Adipose tissue (tissue), 3 donors: Measurements from ENCODE around the gene SLC22A15. TPM values are rescaled to one million over a fixed set of nuclear protein-coding genes. Genes with fewer than 3 reads are reported as not detected.
"Not testable (repeated sequence)": the region's sequence is repeated elsewhere in the genome, so short reads cannot be mapped to it uniquely, and the experiment has no call there.

Source experiments
- H3K27ac ChIP-seq: one replicate; pipeline ENCODE4 v1.5.1; 2013; ENCODE audit warnings: low read depth, low read length
- WGBS, 3 donors: extraction: QIAGEN DNeasy Blood & Tissue Kit; methylation state at CpG; one replicate each; pipeline ENCODE4 v1.1.7; 2013; 5-methylcytosine and 5-hydroxymethylcytosine counted together
- polyA plus RNA-seq, 3 donors: library from polyadenylated mRNA; stranded (reverse); fragments of 200-250 nt; gene quantifications; one replicate each; pipeline ENCODE4 v1.2.3, GENCODE V29; 2013
- donor health status: healthy with polysubstance abuse.
- donor health status: Bipolar disorder and iron deficiency.
- donor health status: healthy.

SLC22A15 gene
- polyA plus RNA-seq, 3 donors: 0.86 to 2.2 (median 1.6) TPM

GRCh38 chr1:116019653-116020253, 43.4 kb downstream of the SLC22A15 start:
- H3K27ac ChIP-seq: no peak overlapping the region
- WGBS, 3 donors: 45 to 84% (median 81%) methylated on average over 4 of the region's 4 CpGs

- 53 to 58% (median 57%) methylated on average over 5 of the region's 5 CpGs for WGBS, 3 donors
- no peak overlapping the region for H3K27ac ChIP-seq
Measured at GRCh38 chr1:116020668-116021272, 44.5 kb downstream of the SLC22A15 start.

- 37 to 58% (median 47%) methylated on average over 3 of the region's 3 CpGs for WGBS, 3 donors
- no peak overlapping the region for H3K27ac ChIP-seq
Measured at GRCh38 chr1:116024626-116025025, 48.3 kb downstream of the SLC22A15 start.

- H3K27ac ChIP-seq: no peak overlapping the region
- 81 to 94% (median 87%) methylated on average over 4 of the region's 4 CpGs for WGBS, 3 donors
Measured at GRCh38 chr1:116026631-116027030, 50.3 kb downstream of the SLC22A15 start.

GRCh38 chr1:116031302-116031835, 55.1 kb downstream of the SLC22A15 start:
- 88 to 94% (median 92%) methylated on average over 13 of the region's 13 CpGs for WGBS, 3 donors
- no peak overlapping the region for H3K27ac ChIP-seq

- H3K27ac ChIP-seq: no peak overlapping the region
- 66 to 74% (median 73%) methylated on average over 3 of the region's 3 CpGs for WGBS, 3 donors
Measured at GRCh38 chr1:116033322-116033721, 57.0 kb downstream of the SLC22A15 start.

GRCh38 chr1:116036255-116036654, 59.9 kb downstream of the SLC22A15 start:
- H3K27ac ChIP-seq: no peak overlapping the region
- 83 to 87% (median 84%) methylated on average over 4 of the region's 4 CpGs for WGBS, 3 donors

GRCh38 chr1:116038679-116039078, 62.4 kb downstream of the SLC22A15 start:
- no peak overlapping the region for H3K27ac ChIP-seq
- WGBS, 3 donors: 29 to 37% (median 36%) methylated on average over 2 of the region's 2 CpGs

GRCh38 chr1:116044071-116044470, 67.8 kb downstream of the SLC22A15 start:
- 96 to 97% (median 97%) methylated on average over 4 of the region's 4 CpGs for WGBS, 3 donors
- no peak overlapping the region for H3K27ac ChIP-seq

GRCh38 chr1:116046933-116047332, 70.6 kb downstream of the SLC22A15 start:
- 87 to 91% (median 88%) methylated on average over 8 of the region's 8 CpGs for WGBS, 3 donors
- H3K27ac ChIP-seq: not testable (repeated sequence)

- H3K27ac ChIP-seq: not testable (repeated sequence)
- WGBS, 3 donors: 95 to 100% (median 97%) methylated on average over 16 of the region's 16 CpGs
Measured at GRCh38 chr1:116051896-116052295, 75.6 kb downstream of the SLC22A15 start.

GRCh38 chr1:116062201-116062600, 85.9 kb downstream of the SLC22A15 start:
- WGBS, 3 donors: 84 to 89% (median 85%) methylated on average over 1 of the region's 1 CpG
- no peak overlapping the region for H3K27ac ChIP-seq

- 95 to 98% (median 98%) methylated on average over 2 of the region's 2 CpGs for WGBS, 3 donors
Measured at GRCh38 chr1:116064616-116065015, 88.3 kb downstream of the SLC22A15 start.

GRCh38 chr1:116066868-116067565, 90.7 kb downstream of the SLC22A15 start:
- WGBS, 3 donors: 62 to 85% (median 77%) methylated on average over 2 of the region's 2 CpGs
- H3K27ac ChIP-seq: no peak overlapping the region

More at GRCh38 chr1:116064616-116065015, 88.3 kb downstream of the SLC22A15 start:
- no peak overlapping the region for H3K27ac ChIP-seq

- WGBS, 3 donors: 60 to 97% (median 75%) methylated on average over 2 of the region's 2 CpGs
- H3K27ac ChIP-seq: no peak overlapping the region
Measured at GRCh38 chr1:116067566-116067890, 91.2 kb downstream of the SLC22A15 start.

- no peak overlapping the region for H3K27ac ChIP-seq
- 0% methylated on average over 1 of the region's 1 CpG for WGBS, 3 donors
Measured at GRCh38 chr1:116075575-116075974, 99.3 kb downstream of the SLC22A15 start.

GRCh38 chr1:116075990-116076389, 99.7 kb downstream of the SLC22A15 start:
- WGBS, 3 donors: 72 to 89% (median 84%) methylated on average over 4 of the region's 4 CpGs
- no peak overlapping the region for H3K27ac ChIP-seq

GRCh38 chr1:116076831-116077230, 100.5 kb downstream of the SLC22A15 start:
- 87 to 98% (median 94%) methylated on average over 3 of the region's 3 CpGs for WGBS, 3 donors

GRCh38 chr1:116078699-116079223, 102.4 kb downstream of the SLC22A15 start:
- no peak overlapping the region for H3K27ac ChIP-seq
- WGBS, 3 donors: 72 to 75% (median 72%) methylated on average over 6 of the region's 6 CpGs

More at GRCh38 chr1:116076831-116077230, 100.5 kb downstream of the SLC22A15 start:
- no peak overlapping the region for H3K27ac ChIP-seq
